Measurements from ENCODE around the gene PAQR5. TPM values are rescaled to one million over a fixed set of nuclear protein-coding genes. Genes with fewer than 3 reads are reported as not detected.

Gene PAQR5
- total RNA-seq, 1 experiment from 2014 or later: 20.3 TPM

GRCh38 chr15:69414701-69415167 lies 116.0 kb downstream of the PAQR5 start:
- peak overlapping the region; percentile 88 for H3K27ac Mint-ChIP-seq (ENCODE audit: low read depth, unreplicated experiment)
- peak overlapping the region; percentile 80 for H3K4me3 Mint-ChIP-seq (ENCODE audit: unreplicated experiment)
- H3K27me3 Mint-ChIP-seq (ENCODE audit: insufficient read depth, unreplicated experiment): no peaks in the 10 kb centered on the region
- H3K4me1 Mint-ChIP-seq (ENCODE audit: insufficient read depth, unreplicated experiment): peaks cover 13% of the 10 kb centered on the region
- BruUV-seq (replicated peaks): no TSS peak
- DNase-seq (ENCODE audit: unreplicated experiment): peak; percentile 81
- ChIA-PET CTCF (interaction anchor here (0.7 kb wide), 1 partner anchor 1900 kb away, joined by 4 read pairs; no protein-coding TSS in a partner anchor), POLR2A (interaction anchor here (0.5 to 5.8 kb wide), 18 partner anchors 7 to 1125 kb away, joined by 3 to 132 read pairs (median 4); partner anchors contain the start of genes GLCE, RPLP1 and TLE3)
- H3K9me3 Mint-ChIP-seq (ENCODE audit: unreplicated experiment): no peaks in the 10 kb centered on the region
- peaks cover 6% of the 10 kb centered on the region for H3K36me3 Mint-ChIP-seq (ENCODE audit: insufficient read depth, unreplicated experiment)
- intact Hi-C loops (cut with micrococcal nuclease): loop anchor here (2.0 to 5.0 kb wide), 3 partner anchors 38 to 537 kb away; partner anchors contain the start of gene RPLP1
- TF ChIP-seq CTCF (IDR thresholded peaks at IDR 0.05; ENCODE audit: unreplicated experiment): no peak

GRCh38 chr15:69415381-69415780 lies 116.7 kb downstream of the PAQR5 start:
- Mint-ChIP-seq H3K27ac (ENCODE audit: low read depth, unreplicated experiment) (peak overlapping the region; percentile 88), H3K27me3 (ENCODE audit: insufficient read depth, unreplicated experiment) (no peaks in the 10 kb centered on the region), H3K4me1 (ENCODE audit: insufficient read depth, unreplicated experiment) (peaks cover 13% of the 10 kb centered on the region), H3K4me3 (ENCODE audit: unreplicated experiment) (peak overlapping the region; percentile 80), H3K36me3 (ENCODE audit: insufficient read depth, unreplicated experiment) (peaks cover 6% of the 10 kb centered on the region), H3K9me3 (ENCODE audit: unreplicated experiment) (no peaks in the 10 kb centered on the region)
- BruUV-seq (replicated peaks): TSS peak; percentile 68
- no peak for DNase-seq (ENCODE audit: unreplicated experiment)
- ChIA-PET POLR2A (interaction anchor here (0.7 to 5.8 kb wide), 14 partner anchors 9 to 1126 kb away, joined by 3 to 132 read pairs (median 4); partner anchors contain the start of genes GLCE, RPLP1 and TLE3), CTCF (no interaction called here)
- TF ChIP-seq CTCF (IDR thresholded peaks at IDR 0.05; ENCODE audit: unreplicated experiment): no peak
- intact Hi-C loops (cut with micrococcal nuclease): loop anchor here (2.0 kb wide), 1 partner anchor 37 kb away; the partner anchor contains the start of gene RPLP1

GRCh38 chr15:69417581-69417980 lies 118.9 kb downstream of the PAQR5 start:
- intact Hi-C loops (cut with micrococcal nuclease): no loop called here
- no peak for DNase-seq (ENCODE audit: unreplicated experiment)
- CTCF ChIA-PET: interaction anchor here (0.8 to 1.0 kb wide), 3 partner anchors 45 to 50 kb away, joined by 3 to 4 read pairs (median 4); no protein-coding TSS in a partner anchor
- POLR2A ChIA-PET: interaction anchor here (3.8 to 5.8 kb wide), 2 partner anchors 36 to 45 kb away, joined by 32 to 132 read pairs; partner anchors contain the start of gene RPLP1
- no peaks in the 10 kb centered on the region for H3K9me3 Mint-ChIP-seq (ENCODE audit: unreplicated experiment)
- no peaks in the 10 kb centered on the region for H3K27me3 Mint-ChIP-seq (ENCODE audit: insufficient read depth, unreplicated experiment)
- H3K36me3 Mint-ChIP-seq (ENCODE audit: insufficient read depth, unreplicated experiment): peaks cover 11% of the 10 kb centered on the region
- no peak overlapping the region for H3K4me3 Mint-ChIP-seq (ENCODE audit: unreplicated experiment)
- BruUV-seq (replicated peaks): no TSS peak
- H3K27ac Mint-ChIP-seq (ENCODE audit: low read depth, unreplicated experiment): peak overlapping the region; percentile 43
- TF ChIP-seq CTCF (IDR thresholded peaks at IDR 0.05; ENCODE audit: unreplicated experiment): no peak
- H3K4me1 Mint-ChIP-seq (ENCODE audit: insufficient read depth, unreplicated experiment): peaks cover 13% of the 10 kb centered on the region

GRCh38 chr15:69421498-69421897 lies 122.8 kb downstream of the PAQR5 start:
- H3K9me3 Mint-ChIP-seq (ENCODE audit: unreplicated experiment): no peaks in the 10 kb centered on the region
- BruUV-seq (replicated peaks): no TSS peak
- TF ChIP-seq CTCF (IDR thresholded peaks at IDR 0.05; ENCODE audit: unreplicated experiment): no peak
- intact Hi-C loops (cut with micrococcal nuclease): no loop called here
- ChIA-PET CTCF (no interaction called here), POLR2A (interaction anchor here (0.7 to 4.5 kb wide), 3 partner anchors 7 to 37 kb away, joined by 3 to 34 read pairs (median 4); partner anchors contain the start of genes KIF23 and RPLP1)
- H3K4me3 Mint-ChIP-seq (ENCODE audit: unreplicated experiment): no peak overlapping the region
- peak overlapping the region; percentile 55 for H3K27ac Mint-ChIP-seq (ENCODE audit: low read depth, unreplicated experiment)
- H3K27me3 Mint-ChIP-seq (ENCODE audit: insufficient read depth, unreplicated experiment): no peaks in the 10 kb centered on the region
- H3K36me3 Mint-ChIP-seq (ENCODE audit: insufficient read depth, unreplicated experiment): peaks cover 15% of the 10 kb centered on the region
- DNase-seq (ENCODE audit: unreplicated experiment): no peak
- H3K4me1 Mint-ChIP-seq (ENCODE audit: insufficient read depth, unreplicated experiment): peaks cover 23% of the 10 kb centered on the region
